PFSK-1 (cell line): Measurements from ENCODE around the gene OSBPL6.

Experiments
- POLR2AphosphoS5 ChIP-seq: IDR thresholded peaks from 2 replicates; pipeline ENCODE4 v1.6.1; 2012; ENCODE audit warnings: low read depth, mild to moderate bottlenecking, control low read depth, low read length, moderate library complexity
- REST ChIP-seq, 2 experiments: IDR thresholded peaks; 2 replicates each; pipeline versions ENCODE4 v1.6.1 to v1.8.0; 2011 to 2012; ENCODE audit warnings: low read depth in 2 of 2, low read length in 2 of 2, control low read depth in 1 of 2, inconsistent platforms in 1 of 2, mild to moderate bottlenecking in 1 of 2, moderate library complexity in 1 of 2; ENCODE audit not compliant: insufficient read depth in 1 of 2
- SIN3A ChIP-seq: IDR thresholded peaks from 2 replicates; pipeline ENCODE4 v1.6.1; 2012; ENCODE audit warnings: mild to moderate bottlenecking, low read length, moderate library complexity, borderline replicate concordance; ENCODE audit not compliant: insufficient read depth
- TAF1 ChIP-seq: IDR thresholded peaks from 2 replicates; pipeline ENCODE4 v1.6.1; 2012; ENCODE audit warnings: low read length, control low read depth, borderline replicate concordance; ENCODE audit not compliant: insufficient read depth

GRCh38 chr2:178251151-178251955 is 57.0 kb downstream of the OSBPL6 start:
- TF ChIP-seq POLR2AphosphoS5 (no peak), REST (IDR thresholded peaks at IDR 0.05; ENCODE audit: insufficient read depth in 1 of 2, low read depth in 2 of 2, low read length in 2 of 2) (no peak), TAF1 (no peak), SIN3A (no peak)
